ENCODE results near the gene OR2T11. TPM values are rescaled to one million over a fixed set of nuclear protein-coding genes. Genes with fewer than 3 reads are reported as not detected.

The OR2T11 gene
- total and polyA plus RNA-seq, 2 donors (not counting 3 experiments of a cell fraction or from before 2014, with no cell fraction given) = not detected

GRCh38 chr1:248593226-248593625 lies 41.7 kb downstream of the OR2T11 start:
- H3K79me2 ChIP-seq (ENCODE audit: control insufficient read depth, insufficient read depth, low read length) = no peaks in the 10 kb centered on the region
- no peak for FAIRE-seq
- intact Hi-C loops (cut with micrococcal nuclease) (no loop called here), dilution Hi-C loops (cut with MboI; ENCODE audit: extremely low pct_ligation_motif_present, low sequenced_read_pairs) (no loop called here)
- H3K9me3 ChIP-seq (replicated peaks; ENCODE audit: control insufficient read depth, insufficient read depth, low read length) = no peaks in the 10 kb centered on the region
- TF ChIP-seq, protein P1, sequence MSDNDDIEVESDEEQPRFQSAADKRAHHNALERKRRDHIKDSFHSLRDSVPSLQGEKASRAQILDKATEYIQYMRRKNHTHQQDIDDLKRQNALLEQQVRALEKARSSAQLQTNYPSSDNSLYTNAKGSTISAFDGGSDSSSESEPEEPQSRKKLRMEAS (IDR thresholded peaks at IDR 0.05; ENCODE audit: insufficient read depth, insufficient read length) = no peak
- TF ChIP-seq GATA2 (IDR thresholded peaks at IDR 0.05; ENCODE audit: insufficient read depth, insufficient read length, low read depth, low read length) (no peak), FOS (IDR thresholded peaks at IDR 0.05; ENCODE audit: borderline replicate concordance, insufficient read depth, low read length) (no peak), JUN (IDR thresholded peaks at IDR 0.05; ENCODE audit: borderline replicate concordance, insufficient read depth, insufficient read length, low read depth) (no peak), CTCF (IDR thresholded peaks at IDR 0.05; ENCODE audit: extremely low read depth in 1 of 2, insufficient read depth in 1 of 2, low read depth in 1 of 2, low read length in 2 of 2) (no peak), EZH2 (IDR thresholded peaks at IDR 0.05; ENCODE audit: borderline replicate concordance, low read depth, low read length, severe bottlenecking) (no peak)
- no peaks in the 10 kb centered on the region for H4K20me1 ChIP-seq (replicated peaks; ENCODE audit: control insufficient read depth, extremely low read depth, insufficient read depth, low read length)
- no peak overlapping the region for H3K9ac ChIP-seq (replicated peaks; ENCODE audit: extremely low read depth, insufficient read depth, low read length)
- H3K4me2 ChIP-seq (ENCODE audit: insufficient read depth, low read length) = no peak overlapping the region
- ChIA-PET CTCF (no interaction called here), POLR2A (no interaction called here)
- no peak overlapping the region for H2AFZ ChIP-seq (ENCODE audit: low read depth, low read length)
- H3K27me3 ChIP-seq (ENCODE audit: control insufficient read depth in 2 of 2, insufficient read depth in 2 of 2, low read length in 2 of 2) = no peaks in the 10 kb centered on the region
- no peak overlapping the region for H3K4me3 ChIP-seq (replicated peaks in 1 of 3; ENCODE audit: insufficient read depth in 1 of 3, low read depth in 1 of 3, low read length in 3 of 3)
- H3K36me3 ChIP-seq (ENCODE audit: control insufficient read depth in 2 of 2, extremely low read depth in 1 of 2, insufficient read depth in 2 of 2, low read length in 2 of 2) = no peaks in the 10 kb centered on the region
- no peaks in the 10 kb centered on the region for H3K9me1 ChIP-seq (replicated peaks; ENCODE audit: control insufficient read depth, extremely low read depth, insufficient read depth, low read length)
- H3K4me1 ChIP-seq (ENCODE audit: control insufficient read depth, extremely low read depth, insufficient read depth, low read length) = no peaks in the 10 kb centered on the region
- no peak overlapping the region for H3K27ac ChIP-seq (ENCODE audit: insufficient read depth, low read depth, low read length)
- BruUV-seq (replicated peaks) = no TSS peak
- no peak for DNase-seq (ENCODE audit: low read depth, low spot score)

Data from endothelial cell of umbilical vein (primary cell).